ENCODE data around the gene NELL1. TPM values are rescaled to one million over a fixed set of nuclear protein-coding genes. Genes with fewer than 3 reads are reported as not detected.

NELL1 gene
- total RNA-seq, 2 donors from 2014 or later: 0.09 to 0.11 TPM

GRCh38 chr11:20973940-20974559, 304.7 kb downstream of the NELL1 start:
- Mint-ChIP-seq H3K27ac (no peak overlapping the region), H3K36me3 (ENCODE audit: low read depth) (no peaks in the 10 kb centered on the region), H3K27me3 (ENCODE audit: insufficient read depth) (peaks cover 17% of the 10 kb centered on the region), H3K4me3 (no peak overlapping the region), H3K9me3 (no peaks in the 10 kb centered on the region), H3K4me1 (peaks cover 6% of the 10 kb centered on the region)
- H3K36me3 ChIP-seq (ENCODE audit: control insufficient read depth, insufficient read depth, low read length): no peaks in the 10 kb centered on the region
- H3K4me3 ChIP-seq (ENCODE audit: low read length): no peak overlapping the region
- no peak overlapping the region for H3K9ac ChIP-seq (ENCODE audit: extremely low read depth, low read length, poor library complexity, severe bottlenecking)
- WGBS, 2 experiments (ENCODE audit: insufficient coverage in 1 of 2, insufficient read length in 1 of 2): 65 to 76% methylated on average over 6 to 7 of the region's 7 CpGs
- H3K27me3 ChIP-seq (ENCODE audit: control insufficient read depth, insufficient read depth, low read length, poor library complexity, severe bottlenecking): peaks cover 36% of the 10 kb centered on the region
- no peaks in the 10 kb centered on the region for H3K9me3 ChIP-seq (ENCODE audit: control insufficient read depth, low read length)
- no peaks in the 10 kb centered on the region for H3K4me1 ChIP-seq (ENCODE audit: control insufficient read depth, insufficient read depth, low read length)
- peak; percentile 74 for DNase-seq
- no peak overlapping the region for H3K27ac ChIP-seq (ENCODE audit: low read depth, low read length)
- TF ChIP-seq CTCF (conservative IDR thresholded peaks at IDR 0.05): no peak

GRCh38 chr11:20980736-20981135, 311.4 kb downstream of the NELL1 start:
- H3K4me3 Mint-ChIP-seq: no peak overlapping the region
- no peak for TF ChIP-seq CTCF (conservative IDR thresholded peaks at IDR 0.05)
- Histone ChIP-seq H3K9ac (ENCODE audit: extremely low read depth, low read length, poor library complexity, severe bottlenecking) (no peak overlapping the region), H3K4me1 (ENCODE audit: control insufficient read depth, insufficient read depth, low read length) (no peaks in the 10 kb centered on the region), H3K36me3 (ENCODE audit: control insufficient read depth, insufficient read depth, low read length) (no peaks in the 10 kb centered on the region), H3K27ac (ENCODE audit: low read depth, low read length) (no peak overlapping the region), H3K9me3 (ENCODE audit: control insufficient read depth, low read length) (no peaks in the 10 kb centered on the region), H3K27me3 (ENCODE audit: control insufficient read depth, insufficient read depth, low read length, poor library complexity, severe bottlenecking) (peaks cover 23% of the 10 kb centered on the region), H3K4me3 (ENCODE audit: low read length) (no peak overlapping the region)
- no peaks in the 10 kb centered on the region for H3K4me1 Mint-ChIP-seq
- no peak overlapping the region for H3K27ac Mint-ChIP-seq
- no peak for DNase-seq
- H3K9me3 Mint-ChIP-seq: no peaks in the 10 kb centered on the region
- no peaks in the 10 kb centered on the region for H3K36me3 Mint-ChIP-seq (ENCODE audit: low read depth)
- peaks cover 11% of the 10 kb centered on the region for H3K27me3 Mint-ChIP-seq (ENCODE audit: insufficient read depth)

- Mint-ChIP-seq H3K4me3 (no peak overlapping the region), H3K27ac (no peak overlapping the region), H3K27me3 (ENCODE audit: insufficient read depth) (peaks cover 2% of the 10 kb centered on the region), H3K9me3 (no peaks in the 10 kb centered on the region), H3K36me3 (ENCODE audit: low read depth) (no peaks in the 10 kb centered on the region), H3K4me1 (no peaks in the 10 kb centered on the region)
- Histone ChIP-seq H3K27me3 (ENCODE audit: control insufficient read depth, insufficient read depth, low read length, poor library complexity, severe bottlenecking) (peaks cover 5% of the 10 kb centered on the region), H3K9ac (ENCODE audit: extremely low read depth, low read length, poor library complexity, severe bottlenecking) (no peak overlapping the region), H3K36me3 (ENCODE audit: control insufficient read depth, insufficient read depth, low read length) (no peaks in the 10 kb centered on the region), H3K27ac (ENCODE audit: low read depth, low read length) (no peak overlapping the region), H3K4me3 (ENCODE audit: low read length) (no peak overlapping the region), H3K9me3 (ENCODE audit: control insufficient read depth, low read length) (no peaks in the 10 kb centered on the region), H3K4me1 (ENCODE audit: control insufficient read depth, insufficient read depth, low read length) (no peaks in the 10 kb centered on the region)
- TF ChIP-seq CTCF (conservative IDR thresholded peaks at IDR 0.05): no peak
- DNase-seq: no peak
- WGBS, 2 experiments (ENCODE audit: insufficient coverage in 1 of 2, insufficient read length in 1 of 2): 100% methylated on average over 1 of the region's 1 CpG; no CpG with 5 or more reads in 1 of the 2 experiments
These were observed 321.1 kb downstream of the NELL1 start for GRCh38 chr11:20990447-20990846.
